ENCODE data around the gene GALNT14. TPM values are rescaled to one million over a fixed set of nuclear protein-coding genes. Genes with fewer than 3 reads are reported as not detected.

Gene GALNT14
- total RNA-seq, 1 donor from 2014 or later: 2.1 TPM

DNA sequence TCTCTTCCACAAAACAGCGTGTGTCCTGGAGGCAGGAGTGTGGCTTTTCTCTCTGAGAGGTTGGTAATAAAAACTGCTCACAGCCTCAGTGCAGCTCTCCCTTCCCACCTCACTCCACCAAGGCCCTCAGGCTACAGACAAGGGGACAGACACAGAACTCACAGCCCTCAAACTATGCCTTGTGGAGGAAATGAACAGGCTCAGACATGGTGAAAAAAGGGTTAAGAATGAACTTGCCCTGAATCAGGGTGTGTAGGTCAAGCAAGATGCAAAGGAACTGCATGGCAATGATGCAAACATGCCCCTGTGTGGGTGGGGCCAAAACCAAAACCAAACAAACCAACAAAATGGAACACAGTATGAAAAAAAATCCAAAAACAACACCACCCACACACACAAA is 125.8 kb downstream of the GALNT14 start:
- no peak overlapping the region for H3K27ac ChIP-seq (ENCODE audit: low read depth, low read length)
- H3K9me3 ChIP-seq (ENCODE audit: insufficient read depth, low read depth, low read length): peaks cover 3% of the 10 kb centered on the region
- no peak for TF ChIP-seq EZH2 (IDR thresholded peaks at IDR 0.05; ENCODE audit: insufficient read depth, low read length)
- TF ChIP-seq, protein P1, sequence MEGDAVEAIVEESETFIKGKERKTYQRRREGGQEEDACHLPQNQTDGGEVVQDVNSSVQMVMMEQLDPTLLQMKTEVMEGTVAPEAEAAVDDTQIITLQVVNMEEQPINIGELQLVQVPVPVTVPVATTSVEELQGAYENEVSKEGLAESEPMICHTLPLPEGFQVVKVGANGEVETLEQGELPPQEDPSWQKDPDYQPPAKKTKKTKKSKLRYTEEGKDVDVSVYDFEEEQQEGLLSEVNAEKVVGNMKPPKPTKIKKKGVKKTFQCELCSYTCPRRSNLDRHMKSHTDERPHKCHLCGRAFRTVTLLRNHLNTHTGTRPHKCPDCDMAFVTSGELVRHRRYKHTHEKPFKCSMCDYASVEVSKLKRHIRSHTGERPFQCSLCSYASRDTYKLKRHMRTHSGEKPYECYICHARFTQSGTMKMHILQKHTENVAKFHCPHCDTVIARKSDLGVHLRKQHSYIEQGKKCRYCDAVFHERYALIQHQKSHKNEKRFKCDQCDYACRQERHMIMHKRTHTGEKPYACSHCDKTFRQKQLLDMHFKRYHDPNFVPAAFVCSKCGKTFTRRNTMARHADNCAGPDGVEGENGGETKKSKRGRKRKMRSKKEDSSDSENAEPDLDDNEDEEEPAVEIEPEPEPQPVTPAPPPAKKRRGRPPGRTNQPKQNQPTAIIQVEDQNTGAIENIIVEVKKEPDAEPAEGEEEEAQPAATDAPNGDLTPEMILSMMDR (IDR thresholded peaks at IDR 0.05; ENCODE audit: insufficient read depth, low read depth, low read length): no peak
- H3K4me3 ChIP-seq (ENCODE audit: insufficient read depth, low read depth, low read length): no peak overlapping the region
- H3K27ac Mint-ChIP-seq (ENCODE audit: unreplicated experiment): no peak overlapping the region
- no peaks in the 10 kb centered on the region for H3K4me1 ChIP-seq (ENCODE audit: insufficient read depth, low read length)
- H3K9ac ChIP-seq (ENCODE audit: low read length): no peak overlapping the region
- no peaks in the 10 kb centered on the region for H3K36me3 ChIP-seq (ENCODE audit: insufficient read depth, low read length)
- no peaks in the 10 kb centered on the region for H3K9me3 Mint-ChIP-seq (ENCODE audit: unreplicated experiment)
- H3K79me2 ChIP-seq (ENCODE audit: insufficient read depth, low read length): no peaks in the 10 kb centered on the region
- no peak overlapping the region for H2AFZ ChIP-seq (ENCODE audit: low read depth, low read length)
- FAIRE-seq (no peak), DNase-seq (ENCODE audit: low read depth) (no peak)
- peaks cover under 1% of the 10 kb centered on the region for H3K36me3 Mint-ChIP-seq (ENCODE audit: low read depth, unreplicated experiment)
- no peaks in the 10 kb centered on the region for H3K27me3 ChIP-seq (ENCODE audit: insufficient read depth, low read length)
- no peak overlapping the region for H3K4me3 Mint-ChIP-seq (ENCODE audit: unreplicated experiment)
- peaks cover 21% of the 10 kb centered on the region for H3K27me3 Mint-ChIP-seq (ENCODE audit: low read depth, unreplicated experiment)
- H4K20me1 ChIP-seq (ENCODE audit: insufficient read depth, low read length): no peaks in the 10 kb centered on the region
- H3K4me1 Mint-ChIP-seq (ENCODE audit: low read depth, unreplicated experiment): no peaks in the 10 kb centered on the region
- no peak overlapping the region for H3K4me2 ChIP-seq (ENCODE audit: low read length)

DNA sequence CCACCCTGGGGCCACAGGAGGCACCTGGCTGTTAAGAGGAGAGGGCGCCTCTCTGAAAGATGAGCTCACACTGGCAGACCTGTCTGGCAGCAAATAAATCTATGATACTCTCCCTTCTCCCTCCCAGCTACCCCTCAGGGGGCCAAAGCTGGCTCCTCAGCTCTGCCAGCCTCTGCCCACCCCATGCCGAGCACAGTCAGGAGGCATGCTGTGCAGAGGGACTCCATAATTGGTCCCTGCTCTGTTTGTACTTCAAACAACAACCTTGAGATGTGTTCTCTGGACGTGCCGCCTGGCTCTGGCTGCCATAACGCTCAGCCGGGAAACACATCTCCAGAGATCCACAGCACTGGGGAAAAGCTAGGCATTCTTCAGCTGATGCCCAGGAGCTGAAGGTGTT is 126.7 kb downstream of the GALNT14 start:
- H3K79me2 ChIP-seq (ENCODE audit: insufficient read depth, low read length): no peaks in the 10 kb centered on the region
- no peak for TF ChIP-seq EZH2 (IDR thresholded peaks at IDR 0.05; ENCODE audit: insufficient read depth, low read length)
- TF ChIP-seq, protein P1 (IDR thresholded peaks at IDR 0.05; ENCODE audit: insufficient read depth, low read depth, low read length): no peak
- H4K20me1 ChIP-seq (ENCODE audit: insufficient read depth, low read length): no peaks in the 10 kb centered on the region
- H3K4me1 ChIP-seq (ENCODE audit: insufficient read depth, low read length): no peaks in the 10 kb centered on the region
- Mint-ChIP-seq H3K4me3 (ENCODE audit: unreplicated experiment) (no peak overlapping the region), H3K4me1 (ENCODE audit: low read depth, unreplicated experiment) (no peaks in the 10 kb centered on the region), H3K36me3 (ENCODE audit: low read depth, unreplicated experiment) (peaks cover 2% of the 10 kb centered on the region), H3K27me3 (ENCODE audit: low read depth, unreplicated experiment) (peaks cover 21% of the 10 kb centered on the region), H3K27ac (ENCODE audit: unreplicated experiment) (no peak overlapping the region), H3K9me3 (ENCODE audit: unreplicated experiment) (no peaks in the 10 kb centered on the region)
- DNase-seq (ENCODE audit: low read depth) (no peak), FAIRE-seq (no peak)
- no peaks in the 10 kb centered on the region for H3K27me3 ChIP-seq (ENCODE audit: insufficient read depth, low read length)
- no peak overlapping the region for H3K4me3 ChIP-seq (ENCODE audit: insufficient read depth, low read depth, low read length)
- H2AFZ ChIP-seq (ENCODE audit: low read depth, low read length): no peak overlapping the region
- H3K27ac ChIP-seq (ENCODE audit: low read depth, low read length): no peak overlapping the region
- peaks cover 3% of the 10 kb centered on the region for H3K9me3 ChIP-seq (ENCODE audit: insufficient read depth, low read depth, low read length)
- H3K36me3 ChIP-seq (ENCODE audit: insufficient read depth, low read length): no peaks in the 10 kb centered on the region
- H3K9ac ChIP-seq (ENCODE audit: low read length): no peak overlapping the region
- no peak overlapping the region for H3K4me2 ChIP-seq (ENCODE audit: low read length)

DNA sequence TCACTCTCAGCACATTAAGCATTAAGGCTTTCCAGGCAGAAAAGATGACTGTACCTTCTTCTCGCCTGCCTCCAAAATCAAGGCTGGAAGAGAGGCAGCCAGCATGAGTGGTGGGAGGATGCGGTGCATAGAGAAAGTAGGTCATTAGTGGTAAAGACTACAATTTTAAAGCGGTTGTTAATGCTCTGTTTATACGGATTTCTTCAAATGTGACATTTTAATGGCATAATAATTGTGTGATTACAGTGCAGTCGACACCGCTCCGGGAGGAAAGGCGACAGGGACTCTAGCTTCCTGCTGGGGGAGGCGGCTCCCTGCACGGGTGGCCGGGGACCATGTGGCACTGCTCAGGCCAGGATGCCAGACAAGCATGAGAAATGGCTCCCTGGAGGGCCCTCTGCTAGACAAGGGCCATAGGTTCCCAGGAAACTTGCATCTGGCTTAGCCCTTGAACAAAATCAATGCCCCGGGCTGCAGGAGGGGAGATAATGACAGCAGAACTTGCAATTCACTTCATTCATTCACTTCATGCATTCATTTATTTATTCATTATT is 129.6 kb downstream of the GALNT14 start:
- Histone ChIP-seq H3K27me3 (ENCODE audit: insufficient read depth, low read length) (peaks cover 2% of the 10 kb centered on the region), H3K4me1 (ENCODE audit: insufficient read depth, low read length) (no peaks in the 10 kb centered on the region), H3K9ac (ENCODE audit: low read length) (no peak overlapping the region), H3K9me3 (ENCODE audit: insufficient read depth, low read depth, low read length) (peaks cover 3% of the 10 kb centered on the region), H2AFZ (ENCODE audit: low read depth, low read length) (no peak overlapping the region), H3K27ac (ENCODE audit: low read depth, low read length) (no peak overlapping the region), H4K20me1 (ENCODE audit: insufficient read depth, low read length) (no peaks in the 10 kb centered on the region), H3K79me2 (ENCODE audit: insufficient read depth, low read length) (no peaks in the 10 kb centered on the region), H3K4me2 (ENCODE audit: low read length) (no peak overlapping the region), H3K36me3 (ENCODE audit: insufficient read depth, low read length) (no peaks in the 10 kb centered on the region), H3K4me3 (ENCODE audit: insufficient read depth, low read depth, low read length) (no peak overlapping the region)
- DNase-seq (ENCODE audit: low read depth) (no peak), FAIRE-seq (no peak)
- Mint-ChIP-seq H3K4me3 (ENCODE audit: unreplicated experiment) (no peak overlapping the region), H3K36me3 (ENCODE audit: low read depth, unreplicated experiment) (peaks cover 2% of the 10 kb centered on the region), H3K9me3 (ENCODE audit: unreplicated experiment) (no peaks in the 10 kb centered on the region), H3K27ac (ENCODE audit: unreplicated experiment) (no peak overlapping the region), H3K27me3 (ENCODE audit: low read depth, unreplicated experiment) (peaks cover 30% of the 10 kb centered on the region), H3K4me1 (ENCODE audit: low read depth, unreplicated experiment) (no peaks in the 10 kb centered on the region)
- no peak for TF ChIP-seq EZH2 (IDR thresholded peaks at IDR 0.05; ENCODE audit: insufficient read depth, low read length)
- TF ChIP-seq, protein P1 (IDR thresholded peaks at IDR 0.05; ENCODE audit: insufficient read depth, low read depth, low read length): no peak
